GM12878 (cell line): Measurements from ENCODE around the gene ASPDH. TPM values are rescaled to one million over a fixed set of nuclear protein-coding genes. Genes with fewer than 3 reads are reported as not detected.

Experiments
- IRF4 ChIP-seq: IDR thresholded peaks from 2 replicates; pipeline ENCODE4 v1.6.1; 2011; ENCODE audit warnings: low read depth, low read length
- KDM1A ChIP-seq: fragments of 200-600 bp; sonication (generic); IDR thresholded peaks from 2 replicates; pipeline ENCODE4 v1.6.1; 2016; ENCODE audit warnings: borderline replicate concordance
- NFXL1 ChIP-seq: fragments of 450-650 bp; IDR thresholded peaks from 2 replicates; pipeline ENCODE4 v1.6.1; 2017; ENCODE audit warnings: antibody characterized with exemption, mild to moderate bottlenecking, borderline replicate concordance
- POLR2AphosphoS2 ChIP-seq: IDR thresholded peaks from 2 replicates; pipeline ENCODE4 v1.6.1; 2011; ENCODE audit warnings: low read depth, mild to moderate bottlenecking, low read length, improper control_type of control experiment, moderate library complexity
- RB1 ChIP-seq: fragments of 450-650 bp; formaldehyde crosslinking; IDR thresholded peaks from 2 replicates; pipeline ENCODE4 v1.6.1; 2017; ENCODE audit warnings: mild to moderate bottlenecking, borderline replicate concordance
- RCOR1 ChIP-seq: conservative IDR thresholded peaks from 2 replicates; pipeline ENCODE4 v1.6.1; 2012; ENCODE audit warnings: low read depth, low read length, improper control_type of control experiment
- SP1 ChIP-seq: IDR thresholded peaks from one replicate; pipeline ENCODE4 v1.6.1; 2011; ENCODE audit warnings: low read depth, low read length
- SREBF1 ChIP-seq: IDR thresholded peaks from 2 replicates; pipeline ENCODE4 v1.6.1; 2012; ENCODE audit warnings: mild to moderate bottlenecking, low read length
- polyA plus RNA-seq, 11 experiments: library from polyadenylated mRNA; depleted of rRNA in 4 of 11; unstranded in 6 of 11; stranded (reverse) in 5 of 11; fragments of >200 nt; fragmentation: Nextera tagmentation in 4 of 11; fragmentation: Illumina TruSeq in 1 of 11; extraction: Ambion mirVana in 4 of 11; extraction: Trizol in 1 of 11; gene quantifications; 1 replicate in 1 of 11; 2 replicates in 10 of 11; pipeline versions ENCODE4 v1.2.1 to v1.2.3, GENCODE V29; 2011 to 2016; ENCODE audit warnings: inconsistent platforms in 2 of 11, missing spikeins in 2 of 11, low read depth in 1 of 11
- total RNA-seq, 4 experiments: library from RNA; depleted of rRNA in 3 of 4; stranded (reverse); fragments of >200 nt in 3 of 4; fragmentation: Illumina TruSeq in 1 of 4; extraction: Trizol in 1 of 4; gene quantifications; 2 replicates each; pipeline versions ENCODE4 v1.2.1 to v1.2.3, GENCODE V29; 2013 to 2021
- TF ChIP-seq, protein P1 (sequence below), 3 experiments: IDR thresholded peaks in 2 of 3; conservative IDR thresholded peaks in 1 of 3; 2 replicates each; pipeline ENCODE4 v1.5.1; 2011; ENCODE audit warnings: low read depth in 3 of 3, low read length in 3 of 3, mild to moderate bottlenecking in 3 of 3, control low read depth in 2 of 3, moderate library complexity in 2 of 3, inconsistent platforms in 1 of 3, mixed read lengths in 1 of 3; ENCODE audit not compliant: control insufficient read depth in 2 of 3, insufficient read depth in 1 of 3; ENCODE audit errors: extremely low read depth in 1 of 3
- TF ChIP-seq, protein P2 (sequence below): fragments of 450-650 bp; formaldehyde crosslinking; IDR thresholded peaks from 2 replicates; pipeline ENCODE4 v1.5.0; 2022; ENCODE audit warnings: mild to moderate bottlenecking, missing genetic modification characterization
- TF ChIP-seq, protein P3 (sequence below): fragments of 150-350 bp; IDR thresholded peaks from 2 replicates; pipeline ENCODE4 v1.6.1; 2016; ENCODE audit warnings: low read depth, low read length
- TF ChIP-seq, protein P4 (sequence below): fragments of 450-650 bp; IDR thresholded peaks from 2 replicates; pipeline ENCODE4 v1.6.1; 2017; ENCODE audit warnings: mild to moderate bottlenecking, low read depth, inconsistent platforms; ENCODE audit not compliant: poor library complexity, severe bottlenecking
- TF ChIP-seq, protein P5 (sequence below): fragments of 450-650 bp; IDR thresholded peaks from 2 replicates; pipeline ENCODE4 v1.6.1; 2017; ENCODE audit warnings: mild to moderate bottlenecking
- TF ChIP-seq, protein P6 (sequence below): fragments of 450-650 bp; IDR thresholded peaks from 2 replicates; pipeline ENCODE4 v1.6.1; 2014; ENCODE audit warnings: mild to moderate bottlenecking

The ASPDH gene
- total and polyA plus RNA-seq, 10 of the 15 experiments (the other 5 are each of a cell fraction or from before 2014, with no cell fraction given), result not detected

DNA sequence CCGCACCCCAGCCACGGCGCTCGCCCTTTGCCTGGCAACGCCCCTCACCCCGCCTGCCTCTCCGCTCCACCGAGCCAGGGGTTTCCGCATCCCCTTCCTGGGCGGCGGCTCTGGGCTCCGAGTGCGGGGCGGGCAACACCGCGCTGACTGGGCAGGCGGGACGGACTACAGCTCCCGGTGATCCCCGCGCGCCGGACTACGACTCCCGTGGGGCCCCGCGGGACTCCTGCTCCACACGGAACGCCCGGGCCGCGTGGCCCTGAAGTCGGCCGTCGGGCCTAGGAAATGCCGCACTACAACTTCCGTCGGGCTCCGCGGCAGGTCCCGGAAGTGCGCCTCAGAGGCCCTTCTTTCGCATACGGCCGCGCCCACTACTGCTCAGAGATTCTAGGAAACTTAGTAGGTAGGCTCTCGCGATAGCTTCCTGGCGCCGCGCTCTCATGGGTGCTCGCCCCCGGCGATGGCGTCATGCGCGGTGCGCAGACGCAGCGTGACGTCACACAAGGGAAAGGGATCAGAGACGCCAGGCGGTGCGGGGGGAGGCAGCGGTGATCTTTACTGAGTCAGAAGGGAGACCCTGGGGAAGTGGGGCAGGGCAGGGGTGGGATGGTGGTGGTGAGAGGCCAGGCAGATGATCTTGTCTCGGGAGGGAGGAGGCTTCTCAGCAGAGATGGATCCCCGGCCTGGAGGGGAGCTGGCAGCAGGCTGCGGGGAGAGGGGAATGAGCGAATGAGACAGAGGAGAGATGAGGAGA lies 2.5 kb downstream of the ASPDH start, which contains the start of gene JOSD2 (continued):
- TF ChIP-seq, protein P1, sequence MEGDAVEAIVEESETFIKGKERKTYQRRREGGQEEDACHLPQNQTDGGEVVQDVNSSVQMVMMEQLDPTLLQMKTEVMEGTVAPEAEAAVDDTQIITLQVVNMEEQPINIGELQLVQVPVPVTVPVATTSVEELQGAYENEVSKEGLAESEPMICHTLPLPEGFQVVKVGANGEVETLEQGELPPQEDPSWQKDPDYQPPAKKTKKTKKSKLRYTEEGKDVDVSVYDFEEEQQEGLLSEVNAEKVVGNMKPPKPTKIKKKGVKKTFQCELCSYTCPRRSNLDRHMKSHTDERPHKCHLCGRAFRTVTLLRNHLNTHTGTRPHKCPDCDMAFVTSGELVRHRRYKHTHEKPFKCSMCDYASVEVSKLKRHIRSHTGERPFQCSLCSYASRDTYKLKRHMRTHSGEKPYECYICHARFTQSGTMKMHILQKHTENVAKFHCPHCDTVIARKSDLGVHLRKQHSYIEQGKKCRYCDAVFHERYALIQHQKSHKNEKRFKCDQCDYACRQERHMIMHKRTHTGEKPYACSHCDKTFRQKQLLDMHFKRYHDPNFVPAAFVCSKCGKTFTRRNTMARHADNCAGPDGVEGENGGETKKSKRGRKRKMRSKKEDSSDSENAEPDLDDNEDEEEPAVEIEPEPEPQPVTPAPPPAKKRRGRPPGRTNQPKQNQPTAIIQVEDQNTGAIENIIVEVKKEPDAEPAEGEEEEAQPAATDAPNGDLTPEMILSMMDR (IDR thresholded peaks at IDR 0.05 in 2 of 3, conservative IDR thresholded peaks at IDR 0.05 in 1 of 3; ENCODE audit: control insufficient read depth in 2 of 3, extremely low read depth in 1 of 3, insufficient read depth in 1 of 3, low read depth in 3 of 3, low read length in 3 of 3), result no peak
- TF ChIP-seq KDM1A (no peak), POLR2AphosphoS2 (peak; percentile 50; the same call in 1 of the 2 replicates), RCOR1 (peak; percentile 97; the same call in 1 of the 2 replicates), IRF4 (no peak), SP1 (peak; percentile 58), NFXL1 (no peak), SREBF1 (peak; percentile 77), RB1 (peak; percentile 22; the same call in 1 of the 2 replicates)
- TF ChIP-seq, protein P2, sequence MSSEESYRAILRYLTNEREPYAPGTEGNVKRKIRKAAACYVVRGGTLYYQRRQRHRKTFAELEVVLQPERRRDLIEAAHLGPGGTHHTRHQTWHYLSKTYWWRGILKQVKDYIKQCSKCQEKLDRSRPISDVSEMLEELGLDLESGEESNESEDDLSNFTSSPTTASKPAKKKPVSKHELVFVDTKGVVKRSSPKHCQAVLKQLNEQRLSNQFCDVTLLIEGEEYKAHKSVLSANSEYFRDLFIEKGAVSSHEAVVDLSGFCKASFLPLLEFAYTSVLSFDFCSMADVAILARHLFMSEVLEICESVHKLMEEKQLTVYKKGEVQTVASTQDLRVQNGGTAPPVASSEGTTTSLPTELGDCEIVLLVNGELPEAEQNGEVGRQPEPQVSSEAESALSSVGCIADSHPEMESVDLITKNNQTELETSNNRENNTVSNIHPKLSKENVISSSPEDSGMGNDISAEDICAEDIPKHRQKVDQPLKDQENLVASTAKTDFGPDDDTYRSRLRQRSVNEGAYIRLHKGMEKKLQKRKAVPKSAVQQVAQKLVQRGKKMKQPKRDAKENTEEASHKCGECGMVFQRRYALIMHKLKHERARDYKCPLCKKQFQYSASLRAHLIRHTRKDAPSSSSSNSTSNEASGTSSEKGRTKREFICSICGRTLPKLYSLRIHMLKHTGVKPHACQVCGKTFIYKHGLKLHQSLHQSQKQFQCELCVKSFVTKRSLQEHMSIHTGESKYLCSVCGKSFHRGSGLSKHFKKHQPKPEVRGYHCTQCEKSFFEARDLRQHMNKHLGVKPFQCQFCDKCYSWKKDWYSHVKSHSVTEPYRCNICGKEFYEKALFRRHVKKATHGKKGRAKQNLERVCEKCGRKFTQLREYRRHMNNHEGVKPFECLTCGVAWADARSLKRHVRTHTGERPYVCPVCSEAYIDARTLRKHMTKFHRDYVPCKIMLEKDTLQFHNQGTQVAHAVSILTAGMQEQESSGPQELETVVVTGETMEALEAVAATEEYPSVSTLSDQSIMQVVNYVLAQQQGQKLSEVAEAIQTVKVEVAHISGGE (CRISPR knock-in tag), result peak; percentile 55; the same call in 1 of the 2 replicates
- TF ChIP-seq, protein P3, sequence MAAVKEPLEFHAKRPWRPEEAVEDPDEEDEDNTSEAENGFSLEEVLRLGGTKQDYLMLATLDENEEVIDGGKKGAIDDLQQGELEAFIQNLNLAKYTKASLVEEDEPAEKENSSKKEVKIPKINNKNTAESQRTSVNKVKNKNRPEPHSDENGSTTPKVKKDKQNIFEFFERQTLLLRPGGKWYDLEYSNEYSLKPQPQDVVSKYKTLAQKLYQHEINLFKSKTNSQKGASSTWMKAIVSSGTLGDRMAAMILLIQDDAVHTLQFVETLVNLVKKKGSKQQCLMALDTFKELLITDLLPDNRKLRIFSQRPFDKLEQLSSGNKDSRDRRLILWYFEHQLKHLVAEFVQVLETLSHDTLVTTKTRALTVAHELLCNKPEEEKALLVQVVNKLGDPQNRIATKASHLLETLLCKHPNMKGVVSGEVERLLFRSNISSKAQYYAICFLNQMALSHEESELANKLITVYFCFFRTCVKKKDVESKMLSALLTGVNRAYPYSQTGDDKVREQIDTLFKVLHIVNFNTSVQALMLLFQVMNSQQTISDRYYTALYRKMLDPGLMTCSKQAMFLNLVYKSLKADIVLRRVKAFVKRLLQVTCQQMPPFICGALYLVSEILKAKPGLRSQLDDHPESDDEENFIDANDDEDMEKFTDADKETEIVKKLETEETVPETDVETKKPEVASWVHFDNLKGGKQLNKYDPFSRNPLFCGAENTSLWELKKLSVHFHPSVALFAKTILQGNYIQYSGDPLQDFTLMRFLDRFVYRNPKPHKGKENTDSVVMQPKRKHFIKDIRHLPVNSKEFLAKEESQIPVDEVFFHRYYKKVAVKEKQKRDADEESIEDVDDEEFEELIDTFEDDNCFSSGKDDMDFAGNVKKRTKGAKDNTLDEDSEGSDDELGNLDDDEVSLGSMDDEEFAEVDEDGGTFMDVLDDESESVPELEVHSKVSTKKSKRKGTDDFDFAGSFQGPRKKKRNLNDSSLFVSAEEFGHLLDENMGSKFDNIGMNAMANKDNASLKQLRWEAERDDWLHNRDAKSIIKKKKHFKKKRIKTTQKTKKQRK, result no peak
- TF ChIP-seq, protein P4, sequence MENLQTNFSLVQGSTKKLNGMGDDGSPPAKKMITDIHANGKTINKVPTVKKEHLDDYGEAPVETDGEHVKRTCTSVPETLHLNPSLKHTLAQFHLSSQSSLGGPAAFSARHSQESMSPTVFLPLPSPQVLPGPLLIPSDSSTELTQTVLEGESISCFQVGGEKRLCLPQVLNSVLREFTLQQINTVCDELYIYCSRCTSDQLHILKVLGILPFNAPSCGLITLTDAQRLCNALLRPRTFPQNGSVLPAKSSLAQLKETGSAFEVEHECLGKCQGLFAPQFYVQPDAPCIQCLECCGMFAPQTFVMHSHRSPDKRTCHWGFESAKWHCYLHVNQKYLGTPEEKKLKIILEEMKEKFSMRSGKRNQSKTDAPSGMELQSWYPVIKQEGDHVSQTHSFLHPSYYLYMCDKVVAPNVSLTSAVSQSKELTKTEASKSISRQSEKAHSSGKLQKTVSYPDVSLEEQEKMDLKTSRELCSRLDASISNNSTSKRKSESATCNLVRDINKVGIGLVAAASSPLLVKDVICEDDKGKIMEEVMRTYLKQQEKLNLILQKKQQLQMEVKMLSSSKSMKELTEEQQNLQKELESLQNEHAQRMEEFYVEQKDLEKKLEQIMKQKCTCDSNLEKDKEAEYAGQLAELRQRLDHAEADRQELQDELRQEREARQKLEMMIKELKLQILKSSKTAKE, result no peak
- TF ChIP-seq, protein P5, sequence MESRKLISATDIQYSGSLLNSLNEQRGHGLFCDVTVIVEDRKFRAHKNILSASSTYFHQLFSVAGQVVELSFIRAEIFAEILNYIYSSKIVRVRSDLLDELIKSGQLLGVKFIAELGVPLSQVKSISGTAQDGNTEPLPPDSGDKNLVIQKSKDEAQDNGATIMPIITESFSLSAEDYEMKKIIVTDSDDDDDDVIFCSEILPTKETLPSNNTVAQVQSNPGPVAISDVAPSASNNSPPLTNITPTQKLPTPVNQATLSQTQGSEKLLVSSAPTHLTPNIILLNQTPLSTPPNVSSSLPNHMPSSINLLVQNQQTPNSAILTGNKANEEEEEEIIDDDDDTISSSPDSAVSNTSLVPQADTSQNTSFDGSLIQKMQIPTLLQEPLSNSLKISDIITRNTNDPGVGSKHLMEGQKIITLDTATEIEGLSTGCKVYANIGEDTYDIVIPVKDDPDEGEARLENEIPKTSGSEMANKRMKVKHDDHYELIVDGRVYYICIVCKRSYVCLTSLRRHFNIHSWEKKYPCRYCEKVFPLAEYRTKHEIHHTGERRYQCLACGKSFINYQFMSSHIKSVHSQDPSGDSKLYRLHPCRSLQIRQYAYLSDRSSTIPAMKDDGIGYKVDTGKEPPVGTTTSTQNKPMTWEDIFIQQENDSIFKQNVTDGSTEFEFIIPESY, result no peak
- TF ChIP-seq, protein P6, sequence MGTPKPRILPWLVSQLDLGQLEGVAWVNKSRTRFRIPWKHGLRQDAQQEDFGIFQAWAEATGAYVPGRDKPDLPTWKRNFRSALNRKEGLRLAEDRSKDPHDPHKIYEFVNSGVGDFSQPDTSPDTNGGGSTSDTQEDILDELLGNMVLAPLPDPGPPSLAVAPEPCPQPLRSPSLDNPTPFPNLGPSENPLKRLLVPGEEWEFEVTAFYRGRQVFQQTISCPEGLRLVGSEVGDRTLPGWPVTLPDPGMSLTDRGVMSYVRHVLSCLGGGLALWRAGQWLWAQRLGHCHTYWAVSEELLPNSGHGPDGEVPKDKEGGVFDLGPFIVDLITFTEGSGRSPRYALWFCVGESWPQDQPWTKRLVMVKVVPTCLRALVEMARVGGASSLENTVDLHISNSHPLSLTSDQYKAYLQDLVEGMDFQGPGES, result no peak
